ENCODE measurements around the gene ACTR2. TPM values are rescaled to one million over a fixed set of nuclear protein-coding genes. Genes with fewer than 3 reads are reported as not detected.

Gene ACTR2
- total RNA-seq, 1 experiment from 2014 or later, result 160 TPM

- no peak for TF ChIP-seq SMAD3 (CRISPR knock-in tag; IDR thresholded peaks at IDR 0.05; ENCODE audit: borderline replicate concordance)
- TF ChIP-seq CREB1 (CRISPR knock-in tag; IDR thresholded peaks at IDR 0.05), result no peak
- TF ChIP-seq E2F1 (CRISPR knock-in tag; IDR thresholded peaks at IDR 0.05), result no peak
- no peak for TF ChIP-seq GTF2I (CRISPR knock-in tag; conservative IDR thresholded peaks at IDR 0.05)
- no peak for TF ChIP-seq SP1 (CRISPR knock-in tag; conservative IDR thresholded peaks at IDR 0.05)
These were observed 676 bp downstream of the ACTR2 start (continued) for GRCh38 chr2:65228263-65228750.

DNA sequence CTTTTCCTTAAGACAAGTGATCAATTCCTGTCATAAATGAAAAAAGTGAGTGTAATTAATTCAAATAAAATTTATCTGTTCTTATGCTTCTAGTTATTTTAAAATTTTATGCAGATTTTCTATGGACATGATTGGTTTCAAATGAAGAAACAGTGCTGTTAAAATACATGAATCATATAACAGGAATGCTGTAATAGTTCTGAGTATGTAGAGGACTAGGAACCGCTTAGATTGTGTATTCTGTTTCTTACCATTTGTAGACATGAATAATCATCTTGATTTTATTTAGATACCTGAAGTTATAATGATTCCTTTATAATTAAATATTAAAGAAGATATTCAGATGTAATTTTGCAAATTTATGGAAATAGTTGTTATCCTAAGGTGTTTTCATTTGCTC, 3.5 kb downstream of the ACTR2 start:
- Mint-ChIP-seq H3K27ac (no peak overlapping the region), H3K4me1 (peaks cover 12% of the 10 kb centered on the region), H3K9me3 (no peaks in the 10 kb centered on the region), H3K4me3 (no peak overlapping the region), H3K36me3 (0 out of 2 replicates have a peak, but pooled peaks cover 2% of the 10 kb centered on the region), H3K27me3 (ENCODE audit: low read depth) (no peaks in the 10 kb centered on the region; the same call in 1 of the 2 replicates)
- DNase-seq (ENCODE audit: low spot score), result no peak
- no peak for ATAC-seq
- ChIA-PET POLR2A (no interaction called here), CTCF (no interaction called here)
- TF ChIP-seq SP1 (CRISPR knock-in tag; conservative IDR thresholded peaks at IDR 0.05) (no peak), ZNF232 (CRISPR knock-in tag; IDR thresholded peaks at IDR 0.05) (no peak), ZNF423 (CRISPR knock-in tag; IDR thresholded peaks at IDR 0.05) (no peak), NFYB (CRISPR knock-in tag; conservative IDR thresholded peaks at IDR 0.05; ENCODE audit: low read depth) (no peak), PREB (CRISPR knock-in tag; IDR thresholded peaks at IDR 0.05; ENCODE audit: borderline replicate concordance) (no peak), GRHL2 (CRISPR knock-in tag; IDR thresholded peaks at IDR 0.05; ENCODE audit: insufficient replicate concordance, severe bottlenecking) (no peak), ZBTB21 (CRISPR knock-in tag; IDR thresholded peaks at IDR 0.05; ENCODE audit: borderline replicate concordance) (no peak), CREM (CRISPR knock-in tag; IDR thresholded peaks at IDR 0.05) (no peak), TEAD1 (CRISPR knock-in tag; IDR thresholded peaks at IDR 0.05) (no peak)
- TF ChIP-seq, protein P1, sequence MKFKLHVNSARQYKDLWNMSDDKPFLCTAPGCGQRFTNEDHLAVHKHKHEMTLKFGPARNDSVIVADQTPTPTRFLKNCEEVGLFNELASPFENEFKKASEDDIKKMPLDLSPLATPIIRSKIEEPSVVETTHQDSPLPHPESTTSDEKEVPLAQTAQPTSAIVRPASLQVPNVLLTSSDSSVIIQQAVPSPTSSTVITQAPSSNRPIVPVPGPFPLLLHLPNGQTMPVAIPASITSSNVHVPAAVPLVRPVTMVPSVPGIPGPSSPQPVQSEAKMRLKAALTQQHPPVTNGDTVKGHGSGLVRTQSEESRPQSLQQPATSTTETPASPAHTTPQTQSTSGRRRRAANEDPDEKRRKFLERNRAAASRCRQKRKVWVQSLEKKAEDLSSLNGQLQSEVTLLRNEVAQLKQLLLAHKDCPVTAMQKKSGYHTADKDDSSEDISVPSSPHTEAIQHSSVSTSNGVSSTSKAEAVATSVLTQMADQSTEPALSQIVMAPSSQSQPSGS (CRISPR knock-in tag; IDR thresholded peaks at IDR 0.05; ENCODE audit: borderline replicate concordance, low read depth), result no peak
- TF ChIP-seq, protein P2, sequence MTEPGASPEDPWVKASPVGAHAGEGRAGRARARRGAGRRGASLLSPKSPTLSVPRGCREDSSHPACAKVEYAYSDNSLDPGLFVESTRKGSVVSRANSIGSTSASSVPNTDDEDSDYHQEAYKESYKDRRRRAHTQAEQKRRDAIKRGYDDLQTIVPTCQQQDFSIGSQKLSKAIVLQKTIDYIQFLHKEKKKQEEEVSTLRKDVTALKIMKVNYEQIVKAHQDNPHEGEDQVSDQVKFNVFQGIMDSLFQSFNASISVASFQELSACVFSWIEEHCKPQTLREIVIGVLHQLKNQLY (CRISPR knock-in tag; IDR thresholded peaks at IDR 0.05), result no peak
- TF ChIP-seq, protein P3, sequence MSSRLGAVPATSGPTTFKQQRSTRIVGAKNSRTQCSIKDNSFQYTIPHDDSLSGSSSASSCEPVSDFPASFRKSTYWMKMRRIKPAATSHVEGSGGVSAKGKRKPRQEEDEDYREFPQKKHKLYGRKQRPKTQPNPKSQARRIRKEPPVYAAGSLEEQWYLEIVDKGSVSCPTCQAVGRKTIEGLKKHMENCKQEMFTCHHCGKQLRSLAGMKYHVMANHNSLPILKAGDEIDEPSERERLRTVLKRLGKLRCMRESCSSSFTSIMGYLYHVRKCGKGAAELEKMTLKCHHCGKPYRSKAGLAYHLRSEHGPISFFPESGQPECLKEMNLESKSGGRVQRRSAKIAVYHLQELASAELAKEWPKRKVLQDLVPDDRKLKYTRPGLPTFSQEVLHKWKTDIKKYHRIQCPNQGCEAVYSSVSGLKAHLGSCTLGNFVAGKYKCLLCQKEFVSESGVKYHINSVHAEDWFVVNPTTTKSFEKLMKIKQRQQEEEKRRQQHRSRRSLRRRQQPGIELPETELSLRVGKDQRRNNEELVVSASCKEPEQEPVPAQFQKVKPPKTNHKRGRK (CRISPR knock-in tag; IDR thresholded peaks at IDR 0.05; ENCODE audit: borderline replicate concordance), result no peak
- TF ChIP-seq, protein P4, sequence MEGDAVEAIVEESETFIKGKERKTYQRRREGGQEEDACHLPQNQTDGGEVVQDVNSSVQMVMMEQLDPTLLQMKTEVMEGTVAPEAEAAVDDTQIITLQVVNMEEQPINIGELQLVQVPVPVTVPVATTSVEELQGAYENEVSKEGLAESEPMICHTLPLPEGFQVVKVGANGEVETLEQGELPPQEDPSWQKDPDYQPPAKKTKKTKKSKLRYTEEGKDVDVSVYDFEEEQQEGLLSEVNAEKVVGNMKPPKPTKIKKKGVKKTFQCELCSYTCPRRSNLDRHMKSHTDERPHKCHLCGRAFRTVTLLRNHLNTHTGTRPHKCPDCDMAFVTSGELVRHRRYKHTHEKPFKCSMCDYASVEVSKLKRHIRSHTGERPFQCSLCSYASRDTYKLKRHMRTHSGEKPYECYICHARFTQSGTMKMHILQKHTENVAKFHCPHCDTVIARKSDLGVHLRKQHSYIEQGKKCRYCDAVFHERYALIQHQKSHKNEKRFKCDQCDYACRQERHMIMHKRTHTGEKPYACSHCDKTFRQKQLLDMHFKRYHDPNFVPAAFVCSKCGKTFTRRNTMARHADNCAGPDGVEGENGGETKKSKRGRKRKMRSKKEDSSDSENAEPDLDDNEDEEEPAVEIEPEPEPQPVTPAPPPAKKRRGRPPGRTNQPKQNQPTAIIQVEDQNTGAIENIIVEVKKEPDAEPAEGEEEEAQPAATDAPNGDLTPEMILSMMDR (IDR thresholded peaks at IDR 0.05), result no peak
- TF ChIP-seq, protein P5, sequence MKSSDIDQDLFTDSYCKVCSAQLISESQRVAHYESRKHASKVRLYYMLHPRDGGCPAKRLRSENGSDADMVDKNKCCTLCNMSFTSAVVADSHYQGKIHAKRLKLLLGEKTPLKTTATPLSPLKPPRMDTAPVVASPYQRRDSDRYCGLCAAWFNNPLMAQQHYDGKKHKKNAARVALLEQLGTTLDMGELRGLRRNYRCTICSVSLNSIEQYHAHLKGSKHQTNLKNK (CRISPR knock-in tag; IDR thresholded peaks at IDR 0.05), result no peak
- TF ChIP-seq, protein P6, sequence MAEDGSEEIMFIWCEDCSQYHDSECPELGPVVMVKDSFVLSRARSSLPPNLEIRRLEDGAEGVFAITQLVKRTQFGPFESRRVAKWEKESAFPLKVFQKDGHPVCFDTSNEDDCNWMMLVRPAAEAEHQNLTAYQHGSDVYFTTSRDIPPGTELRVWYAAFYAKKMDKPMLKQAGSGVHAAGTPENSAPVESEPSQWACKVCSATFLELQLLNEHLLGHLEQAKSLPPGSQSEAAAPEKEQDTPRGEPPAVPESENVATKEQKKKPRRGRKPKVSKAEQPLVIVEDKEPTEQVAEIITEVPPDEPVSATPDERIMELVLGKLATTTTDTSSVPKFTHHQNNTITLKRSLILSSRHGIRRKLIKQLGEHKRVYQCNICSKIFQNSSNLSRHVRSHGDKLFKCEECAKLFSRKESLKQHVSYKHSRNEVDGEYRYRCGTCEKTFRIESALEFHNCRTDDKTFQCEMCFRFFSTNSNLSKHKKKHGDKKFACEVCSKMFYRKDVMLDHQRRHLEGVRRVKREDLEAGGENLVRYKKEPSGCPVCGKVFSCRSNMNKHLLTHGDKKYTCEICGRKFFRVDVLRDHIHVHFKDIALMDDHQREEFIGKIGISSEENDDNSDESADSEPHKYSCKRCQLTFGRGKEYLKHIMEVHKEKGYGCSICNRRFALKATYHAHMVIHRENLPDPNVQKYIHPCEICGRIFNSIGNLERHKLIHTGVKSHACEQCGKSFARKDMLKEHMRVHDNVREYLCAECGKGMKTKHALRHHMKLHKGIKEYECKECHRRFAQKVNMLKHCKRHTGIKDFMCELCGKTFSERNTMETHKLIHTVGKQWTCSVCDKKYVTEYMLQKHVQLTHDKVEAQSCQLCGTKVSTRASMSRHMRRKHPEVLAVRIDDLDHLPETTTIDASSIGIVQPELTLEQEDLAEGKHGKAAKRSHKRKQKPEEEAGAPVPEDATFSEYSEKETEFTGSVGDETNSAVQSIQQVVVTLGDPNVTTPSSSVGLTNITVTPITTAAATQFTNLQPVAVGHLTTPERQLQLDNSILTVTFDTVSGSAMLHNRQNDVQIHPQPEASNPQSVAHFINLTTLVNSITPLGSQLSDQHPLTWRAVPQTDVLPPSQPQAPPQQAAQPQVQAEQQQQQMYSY (CRISPR knock-in tag; IDR thresholded peaks at IDR 0.05), result no peak
- TF ChIP-seq, protein P7, sequence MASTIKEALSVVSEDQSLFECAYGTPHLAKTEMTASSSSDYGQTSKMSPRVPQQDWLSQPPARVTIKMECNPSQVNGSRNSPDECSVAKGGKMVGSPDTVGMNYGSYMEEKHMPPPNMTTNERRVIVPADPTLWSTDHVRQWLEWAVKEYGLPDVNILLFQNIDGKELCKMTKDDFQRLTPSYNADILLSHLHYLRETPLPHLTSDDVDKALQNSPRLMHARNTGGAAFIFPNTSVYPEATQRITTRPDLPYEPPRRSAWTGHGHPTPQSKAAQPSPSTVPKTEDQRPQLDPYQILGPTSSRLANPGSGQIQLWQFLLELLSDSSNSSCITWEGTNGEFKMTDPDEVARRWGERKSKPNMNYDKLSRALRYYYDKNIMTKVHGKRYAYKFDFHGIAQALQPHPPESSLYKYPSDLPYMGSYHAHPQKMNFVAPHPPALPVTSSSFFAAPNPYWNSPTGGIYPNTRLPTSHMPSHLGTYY (CRISPR knock-in tag; IDR thresholded peaks at IDR 0.05), result no peak

Data from WTC11 (cell line).